ENCODE data around the gene FAM117A.

FAM117A gene

DNA sequence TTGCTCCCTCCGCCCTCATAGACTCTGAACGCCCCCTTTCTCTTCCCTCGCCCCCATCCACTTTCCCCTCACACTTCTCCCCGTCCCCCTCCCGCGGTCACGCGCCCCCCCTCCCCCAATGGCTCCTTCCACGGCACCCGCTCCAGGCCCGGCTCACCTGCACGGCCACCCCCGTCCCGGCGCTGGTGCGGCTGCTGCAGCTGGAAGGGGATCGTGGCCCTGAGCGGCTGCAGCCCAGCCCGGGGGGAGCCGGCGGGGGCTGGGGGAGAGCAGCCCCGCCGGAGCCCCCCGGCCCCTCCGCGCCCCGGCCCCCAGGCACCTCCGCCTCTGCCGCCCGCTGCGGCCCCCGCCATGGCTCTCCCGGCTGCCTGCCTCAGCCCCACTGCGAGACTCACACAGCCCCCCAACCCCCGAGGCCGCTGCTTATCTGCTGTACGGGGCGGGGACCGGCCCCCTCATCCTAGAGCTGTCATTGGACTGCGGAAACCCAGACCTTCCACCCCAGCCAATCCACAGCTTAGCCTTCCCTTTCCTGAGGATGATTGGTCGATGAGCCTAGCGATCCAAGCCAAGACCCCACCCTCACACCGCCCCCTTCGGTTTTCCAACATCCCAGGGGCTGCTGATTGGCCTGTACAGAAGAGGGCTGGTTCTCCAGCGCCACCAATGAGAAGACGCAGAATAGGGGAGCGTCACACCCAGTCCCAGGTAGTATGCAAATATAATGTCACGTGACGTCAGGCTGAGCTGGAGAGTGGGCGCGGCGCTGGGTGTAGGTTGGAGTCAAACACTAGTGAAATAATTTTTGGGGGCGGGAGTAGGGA is at the start of gene FAM117A:
Gene FAM117A (minus strand): TSS at position 397 of the 824 bp plus-strand sequence. CDS start 44 bp downstream, at position 353.
- peak; percentile 98 for DNase-seq

GRCh38 chr17:49809056-49809455 is 45.1 kb upstream of the FAM117A start:
- DNase-seq: no peak

DNA sequence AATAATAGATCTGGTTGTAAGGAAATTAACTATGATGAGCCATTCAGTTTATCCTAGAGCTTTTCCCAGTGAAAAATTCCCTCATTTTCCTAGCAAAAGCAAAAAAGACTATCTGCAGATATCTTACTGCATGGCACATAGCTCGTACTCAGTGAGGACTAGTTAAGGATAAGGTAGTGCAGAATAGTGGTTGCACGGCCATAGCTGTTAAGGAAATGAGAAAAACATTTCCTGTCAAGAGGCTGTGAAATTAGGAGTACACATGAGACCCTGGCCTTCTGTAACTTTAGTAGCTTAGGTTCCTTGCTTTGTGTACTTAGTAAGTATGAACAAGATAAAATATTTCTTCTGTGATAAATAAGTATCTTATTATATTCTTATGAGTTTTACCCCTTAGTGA is 34.8 kb upstream of the FAM117A start:
- no peak for DNase-seq

- no peak for DNase-seq
Measured at GRCh38 chr17:49798182-49798581, 34.3 kb upstream of the FAM117A start.

DNA sequence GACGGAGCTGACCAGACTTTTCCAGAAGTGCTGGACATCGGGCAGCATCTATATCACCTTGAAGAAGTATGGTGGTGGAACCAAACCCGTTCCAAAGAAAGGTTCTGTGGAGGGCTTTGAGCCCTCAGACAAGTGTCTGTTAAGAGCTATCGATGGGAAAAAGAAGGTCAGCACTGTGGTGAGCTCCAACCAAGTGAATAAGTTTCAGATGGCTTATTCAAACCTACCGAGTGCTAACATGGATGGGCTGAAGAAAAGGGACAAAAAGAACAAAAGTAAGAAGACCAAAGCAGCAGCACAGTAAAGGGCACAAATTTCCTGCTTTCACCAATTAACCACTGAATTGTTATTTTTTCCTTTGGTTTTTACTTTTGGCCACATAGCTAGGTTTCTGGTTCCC is 31.4 kb upstream of the FAM117A start:
- no peak for DNase-seq

- DNase-seq: no peak
Measured at GRCh38 chr17:49793309-49793708, 29.4 kb upstream of the FAM117A start.

GRCh38 chr17:49789243-49789578 is 25.3 kb upstream of the FAM117A start:
- DNase-seq: no peak

- peak; percentile 99 for DNase-seq
Measured at GRCh38 chr17:49788478-49789242, 24.7 kb upstream of the FAM117A start, which contains the start of gene KAT7. KAT7 (plus strand) TSS chr17:49788681; CDS start chr17:49788835, 154 bp downstream.

GRCh38 chr17:49787884-49788477 is 24.1 kb upstream of the FAM117A start:
- DNase-seq: no peak

DNA sequence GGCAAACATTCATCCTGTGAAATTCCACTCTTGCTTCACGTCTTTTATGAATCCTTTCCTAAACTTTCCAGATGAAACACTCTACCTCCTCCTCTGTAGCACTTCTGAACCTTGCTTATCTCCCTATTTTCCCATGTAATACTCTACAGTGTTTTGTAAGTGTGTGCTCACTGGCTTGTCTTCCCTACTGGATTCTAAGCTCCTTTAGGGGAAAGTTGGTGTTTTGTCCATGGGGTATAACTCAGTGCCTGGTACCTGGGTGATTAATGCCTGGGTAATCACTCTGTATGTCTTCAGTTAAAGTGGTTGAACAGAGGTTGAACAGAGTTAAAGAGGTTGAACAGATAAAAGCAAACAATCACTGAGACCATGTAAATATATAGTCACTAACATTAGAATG is 20.7 kb upstream of the FAM117A start:
- no peak for DNase-seq

DNA sequence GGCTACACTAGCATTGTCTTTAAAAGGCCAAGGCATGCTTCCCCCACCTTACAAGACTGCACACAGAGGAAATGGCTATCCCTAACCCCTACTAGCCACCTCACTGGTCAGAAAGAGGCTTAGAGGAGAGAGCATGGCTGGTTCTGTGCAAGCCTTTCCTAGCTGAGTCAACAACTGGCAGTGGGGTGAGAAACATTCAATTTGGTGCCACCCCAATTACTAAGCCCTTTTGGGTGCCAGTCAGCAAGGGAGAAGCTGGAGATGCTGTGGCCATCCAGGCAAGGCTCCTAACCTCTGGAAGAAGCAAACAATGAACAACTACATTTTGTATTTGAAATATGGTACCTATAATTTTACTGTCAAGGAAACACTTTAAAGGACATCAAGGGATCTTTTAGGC is 19.9 kb upstream of the FAM117A start:
- no peak for DNase-seq

DNA sequence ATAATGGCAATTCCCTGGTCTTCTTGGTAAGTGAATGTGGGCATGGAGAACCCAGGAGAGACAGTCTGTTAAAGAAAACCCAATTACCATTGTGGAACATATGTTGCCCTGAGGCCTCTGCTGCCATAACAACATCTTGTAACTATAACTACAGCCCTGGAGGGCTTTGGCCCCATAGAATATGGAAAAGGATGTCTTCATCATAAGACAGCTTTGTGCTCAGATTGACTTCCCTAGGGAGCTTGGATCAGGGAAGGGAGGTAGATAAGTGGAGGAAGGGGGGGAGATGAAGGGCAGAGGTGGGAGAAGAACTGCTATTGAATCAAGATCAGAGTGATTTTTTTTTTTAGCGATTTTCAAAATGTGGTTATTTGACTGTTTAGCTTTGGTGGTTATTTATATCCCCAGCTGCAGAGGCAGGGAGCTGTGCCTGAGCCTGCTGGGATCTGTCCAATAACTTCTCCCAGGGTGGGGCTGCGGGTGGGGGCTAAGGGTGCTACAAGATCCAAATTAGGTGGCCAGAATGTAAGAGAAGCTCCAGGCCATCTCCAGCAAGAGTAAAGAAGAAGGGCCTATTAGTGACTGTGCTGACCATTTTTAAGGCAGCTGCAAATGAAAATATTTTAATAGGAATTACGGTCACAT is 19.3 kb upstream of the FAM117A start:
- DNase-seq: peak; percentile 63

DNA sequence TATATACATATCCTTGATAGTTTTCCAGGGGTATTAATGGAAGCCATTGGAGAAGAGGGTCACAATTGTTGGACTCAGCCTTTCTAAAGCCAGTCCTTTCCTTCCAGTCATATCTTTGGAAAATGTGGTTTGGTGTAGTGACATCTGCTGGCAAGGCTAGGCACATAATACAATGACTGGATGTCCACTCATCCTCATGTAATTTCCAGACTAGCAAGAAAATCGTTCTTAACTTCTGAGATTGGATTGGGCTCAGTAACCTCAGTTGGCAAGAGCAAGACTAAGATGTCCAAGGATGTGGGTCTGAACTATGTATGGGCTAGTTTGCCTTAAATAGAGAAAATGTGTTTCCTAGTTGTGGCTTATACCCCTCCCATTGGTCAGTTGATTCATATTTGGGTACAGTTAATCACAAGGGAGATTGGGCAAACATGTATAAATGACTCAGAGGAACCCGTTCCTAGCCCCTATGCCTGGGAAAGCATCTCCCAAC is 15.9 kb upstream of the FAM117A start:
- peak; percentile 37 for DNase-seq

- no peak for DNase-seq
Measured at GRCh38 chr17:49779156-49779738, 15.3 kb upstream of the FAM117A start.

DNA sequence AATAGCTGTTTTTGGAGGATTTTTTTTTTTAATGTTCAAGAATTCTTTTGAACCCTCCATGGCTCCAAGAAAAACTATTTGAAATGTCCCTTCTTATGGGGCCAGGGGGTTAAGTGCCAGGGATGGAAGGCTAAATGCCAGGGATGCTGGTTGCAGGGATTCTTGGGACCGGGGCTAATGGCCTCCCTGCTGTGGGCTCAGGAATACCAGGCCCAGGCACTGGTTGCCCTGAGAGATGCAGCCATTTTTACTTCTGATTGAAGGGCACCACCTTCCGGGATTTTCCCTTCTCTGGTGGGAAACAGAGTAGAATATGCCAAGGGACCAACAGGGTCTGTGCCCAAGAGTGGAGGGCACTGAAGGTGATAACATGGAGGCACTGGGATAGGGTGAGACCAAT is 13.6 kb upstream of the FAM117A start:
- no peak for DNase-seq

DNA sequence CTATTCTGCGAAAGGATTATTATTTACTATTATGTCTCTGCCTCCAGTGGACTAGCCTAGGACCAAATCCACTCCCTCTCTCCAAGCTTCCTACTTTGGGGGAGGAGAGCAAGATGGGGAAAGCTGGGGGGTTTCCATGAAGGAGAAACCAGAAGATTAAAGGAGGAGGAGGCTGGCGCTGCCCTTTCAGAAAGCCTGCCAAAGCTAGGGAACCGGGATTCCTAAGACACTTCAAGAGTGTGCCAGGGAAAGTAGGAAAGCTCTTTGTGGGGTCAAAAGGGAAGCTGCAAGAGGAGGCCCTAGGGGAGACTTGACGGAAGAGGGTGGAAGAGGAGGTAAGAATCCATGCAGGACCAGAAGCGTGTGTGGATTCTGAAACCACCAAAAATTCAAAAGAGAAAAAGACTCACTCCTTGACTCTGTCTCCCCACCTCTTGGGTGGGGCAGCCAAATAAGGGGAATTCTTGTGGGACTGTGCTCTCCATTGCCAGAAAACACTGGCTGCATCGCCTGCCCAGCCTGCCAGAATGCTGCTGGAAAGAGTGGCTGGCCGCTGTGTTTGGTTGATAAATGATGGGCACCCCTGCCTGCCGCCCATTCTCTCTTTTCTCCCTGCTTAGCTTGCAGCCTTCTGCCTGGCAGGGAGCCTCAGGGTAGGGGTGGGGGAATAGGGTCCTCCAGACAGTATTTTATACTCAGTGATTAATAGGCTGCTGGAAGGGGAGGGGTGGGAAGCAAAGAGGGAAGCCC is 12.8 kb upstream of the FAM117A start:
- DNase-seq: no peak

DNA sequence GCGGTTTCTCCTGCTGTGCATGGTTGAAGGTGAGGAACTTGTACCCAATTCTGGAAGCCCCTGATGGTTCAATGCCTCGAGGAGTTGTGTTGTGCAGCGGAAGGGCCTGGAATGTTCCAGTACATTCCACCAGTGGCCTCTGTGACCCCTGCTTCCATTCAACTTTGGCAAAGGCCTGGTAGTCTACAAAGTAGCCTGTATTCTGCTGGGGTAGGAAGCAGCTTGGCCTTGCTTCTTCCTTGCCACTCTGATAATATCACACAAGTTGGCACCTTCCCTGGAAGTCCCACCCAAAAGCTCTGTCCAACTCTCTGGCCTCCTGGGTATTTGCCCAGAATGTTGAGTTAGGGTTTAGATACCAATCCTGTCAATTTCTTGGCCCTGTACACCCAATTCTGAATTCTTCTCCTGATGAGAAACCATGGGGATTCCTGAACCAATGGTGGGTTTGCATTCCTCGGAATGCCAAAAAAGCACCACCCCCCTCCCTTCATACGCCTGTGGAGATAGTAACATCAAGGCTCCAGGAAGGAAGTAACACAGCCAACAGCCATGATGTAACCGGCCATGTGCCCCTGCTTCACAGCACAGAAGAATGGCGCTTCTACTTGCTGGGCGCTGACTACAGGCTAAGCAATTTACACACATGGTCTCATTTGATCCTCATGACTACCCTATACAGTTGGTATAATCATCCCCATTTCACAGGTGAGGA is 11.8 kb upstream of the FAM117A start:
- no peak for DNase-seq

DNA sequence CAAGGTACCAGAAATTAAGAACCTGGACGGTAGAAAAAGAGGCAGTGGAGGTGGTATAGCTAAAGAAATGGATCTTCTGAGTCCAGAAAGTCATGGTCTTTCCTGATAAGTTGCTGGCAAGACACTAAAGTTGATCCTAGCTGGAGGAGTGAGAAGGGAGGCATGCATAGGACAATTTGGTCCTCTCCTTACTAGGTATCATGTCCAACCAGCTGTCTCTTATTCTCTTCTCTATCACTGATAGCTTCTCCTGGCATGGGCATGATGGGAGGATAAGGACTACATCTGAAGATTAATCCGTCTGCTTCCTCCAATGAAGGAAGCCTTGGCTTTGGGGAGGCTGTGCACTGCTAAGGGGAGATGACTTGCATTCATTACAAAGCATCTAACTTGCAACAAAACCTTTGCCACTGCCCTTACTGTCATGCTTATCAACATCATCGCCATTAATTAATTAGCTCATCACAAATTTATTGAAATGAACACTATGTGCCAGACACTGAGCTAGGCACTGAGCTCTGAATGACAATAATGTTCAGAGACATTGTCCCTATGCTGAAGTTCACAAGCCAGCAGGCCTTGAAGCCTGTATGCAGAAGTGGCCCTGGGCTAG is 3.1 kb upstream of the FAM117A start:
- no peak for DNase-seq

DNA sequence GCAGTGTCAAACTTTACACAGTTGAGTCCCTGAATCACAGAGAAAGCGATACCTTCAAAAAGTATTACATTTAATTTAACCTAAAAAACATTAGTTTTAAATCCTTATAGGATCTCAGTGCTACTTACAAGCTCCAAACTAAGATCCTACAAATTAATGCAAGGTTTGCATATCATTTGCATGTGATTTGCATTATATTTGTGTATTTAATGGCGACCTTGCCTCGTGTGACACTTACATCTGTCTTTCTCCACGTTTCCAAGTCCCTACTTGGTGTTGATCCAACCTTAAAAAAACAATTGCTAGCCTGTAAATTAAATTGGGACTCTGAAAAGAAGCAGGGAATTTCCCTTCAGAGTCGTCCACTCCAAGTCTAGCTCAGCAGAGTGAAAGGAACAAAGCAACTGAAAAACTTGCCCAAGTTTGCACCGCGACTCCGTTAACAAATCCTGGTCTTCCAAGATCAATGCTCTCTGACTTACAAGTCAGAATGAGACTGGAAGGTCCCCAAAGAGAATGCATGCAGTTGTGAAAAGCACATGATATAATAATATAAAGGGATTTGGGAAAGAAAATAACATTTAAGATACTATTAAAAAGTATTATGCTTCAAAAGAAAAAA is 739 bp upstream of the FAM117A start:
- DNase-seq: no peak

All from NCI-H146 (cell line).